Measurements from ENCODE around the gene CCL27.

DNA sequence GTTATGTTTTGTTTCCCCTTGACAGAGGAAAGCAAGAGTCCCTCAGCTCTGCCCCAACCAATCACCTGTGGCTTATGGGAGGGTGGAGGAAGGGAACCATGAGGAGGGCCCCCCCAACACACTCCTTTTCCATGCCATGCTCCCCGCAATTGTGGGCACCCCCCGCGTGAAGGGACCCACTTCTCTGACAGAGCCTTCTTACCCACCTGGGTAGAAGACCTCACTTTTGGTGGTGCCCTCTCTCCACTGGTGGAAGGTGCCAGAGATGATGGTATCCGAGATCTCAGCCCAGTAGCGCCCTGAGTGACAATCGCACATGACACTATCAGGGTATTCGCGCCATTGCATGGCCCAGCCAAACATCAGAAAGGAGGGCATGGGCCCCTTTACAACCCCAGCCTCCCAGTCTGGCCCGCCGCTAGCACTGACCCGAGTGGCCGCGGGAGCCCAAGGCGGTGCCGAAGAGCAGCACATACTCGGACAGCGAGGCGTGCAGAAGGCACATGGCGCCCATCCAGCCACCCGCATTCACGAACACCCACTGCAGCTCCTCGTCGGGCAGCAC is 25.6 kb downstream of the CCL27 start:
- TF ChIP-seq CTCF (IDR thresholded peaks at IDR 0.05) (no peak), POLR2A (IDR thresholded peaks at IDR 0.05) (no peak)

Measured in vagina (tissue), 2 donors.